ENCODE results near the gene CYLD. TPM values are rescaled to one million over a fixed set of nuclear protein-coding genes. Genes with fewer than 3 reads are reported as not detected.

The CYLD gene
- total RNA-seq, 1 experiment from 2014 or later: 11.9 TPM

DNA sequence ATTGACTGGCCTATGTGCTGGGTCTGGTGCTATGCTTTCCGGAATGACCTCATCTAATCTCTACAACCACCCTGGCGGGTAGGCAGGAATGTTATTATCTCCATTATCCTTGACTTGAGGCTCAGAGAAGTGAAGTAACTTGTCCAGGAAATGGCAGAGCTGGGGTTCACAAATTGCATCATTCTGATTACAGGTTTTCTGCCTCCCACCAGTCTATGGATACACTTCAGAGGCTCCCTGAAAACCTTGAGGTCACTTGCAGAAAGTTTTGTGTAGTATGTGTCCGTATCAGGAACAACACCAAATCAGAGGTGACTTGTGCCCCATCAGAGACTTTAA lies 29.4 kb upstream of the CYLD start:
- intact Hi-C loops (cut with micrococcal nuclease): no loop called here
- CTCF ChIA-PET: no interaction called here
- DNase-seq (ENCODE audit: low read depth, low spot score) (no peak), ATAC-seq (no peak)
- H3K27ac ChIP-seq (ENCODE audit: low read depth, low read length): no peak overlapping the region
- POLR2A ChIA-PET: no interaction called here
- no peaks in the 10 kb centered on the region for H3K9me2 ChIP-seq (ENCODE audit: insufficient read depth)
- H3K4me2 ChIP-seq (ENCODE audit: low read length): no peak overlapping the region
- no TSS peak for BruUV-seq (replicated peaks)
- no peaks in the 10 kb centered on the region for H3K9me3 ChIP-seq (ENCODE audit: control insufficient read depth in 1 of 2, insufficient read depth in 1 of 2, low read depth in 1 of 2, low read length in 2 of 2)
- H3K27me3 ChIP-seq (ENCODE audit: insufficient read depth, low read length): no peaks in the 10 kb centered on the region
- no peaks in the 10 kb centered on the region for H3K79me2 ChIP-seq (ENCODE audit: insufficient read depth, low read length)
- RAD21 ChIA-PET (ENCODE audit: low non-redundant PET in 1 of 2, low total read pairs in 2 of 2, uncharacterized antibody in 2 of 2, unreplicated experiment in 2 of 2): no interaction called here
- H3K9ac ChIP-seq (ENCODE audit: low read length): no peak overlapping the region
- no peaks in the 10 kb centered on the region for H3K4me1 ChIP-seq (ENCODE audit: control insufficient read depth in 1 of 2, insufficient read depth in 2 of 2, low read length in 2 of 2)
- no peaks in the 10 kb centered on the region for H3K36me3 ChIP-seq (ENCODE audit: control insufficient read depth in 1 of 2, insufficient read depth in 2 of 2, low read length in 2 of 2)
- no peak for TF ChIP-seq YY1 (IDR thresholded peaks at IDR 0.05; ENCODE audit: extremely low read depth, insufficient replicate concordance, low read depth, low read length)
- no peak for TF ChIP-seq SIN3A (IDR thresholded peaks at IDR 0.05; ENCODE audit: low read depth)
- TF ChIP-seq EZH2 (IDR thresholded peaks at IDR 0.05): no peak
- TF ChIP-seq JUND (IDR thresholded peaks at IDR 0.05): no peak
- no peak for TF ChIP-seq REST (IDR thresholded peaks at IDR 0.05; ENCODE audit: low read depth)
- TF ChIP-seq, protein P1, sequence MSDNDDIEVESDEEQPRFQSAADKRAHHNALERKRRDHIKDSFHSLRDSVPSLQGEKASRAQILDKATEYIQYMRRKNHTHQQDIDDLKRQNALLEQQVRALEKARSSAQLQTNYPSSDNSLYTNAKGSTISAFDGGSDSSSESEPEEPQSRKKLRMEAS (IDR thresholded peaks at IDR 0.05): no peak
- TF ChIP-seq, protein P2, sequence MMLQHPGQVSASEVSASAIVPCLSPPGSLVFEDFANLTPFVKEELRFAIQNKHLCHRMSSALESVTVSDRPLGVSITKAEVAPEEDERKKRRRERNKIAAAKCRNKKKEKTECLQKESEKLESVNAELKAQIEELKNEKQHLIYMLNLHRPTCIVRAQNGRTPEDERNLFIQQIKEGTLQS (IDR thresholded peaks at IDR 0.05): no peak
- no peak for TF ChIP-seq CTCF (IDR thresholded peaks at IDR 0.05 in 2 of 3, conservative IDR thresholded peaks at IDR 0.05 in 1 of 3; ENCODE audit: borderline replicate concordance in 1 of 3, insufficient read depth in 1 of 3, low read depth in 2 of 3, low read length in 2 of 3)
- TF ChIP-seq CEBPB (IDR thresholded peaks at IDR 0.05; ENCODE audit: low read depth): no peak
- no peak for TF ChIP-seq POLR2A (IDR thresholded peaks at IDR 0.05; ENCODE audit: borderline replicate concordance, extremely low read depth, insufficient read depth, insufficient read length)
- no peak for TF ChIP-seq FOSL1 (IDR thresholded peaks at IDR 0.05; ENCODE audit: low read depth)
- no peak for TF ChIP-seq EGR1 (IDR thresholded peaks at IDR 0.05; ENCODE audit: low read depth)
- TF ChIP-seq ZBTB33 (IDR thresholded peaks at IDR 0.05; ENCODE audit: extremely low read depth, insufficient replicate concordance, low read length): no peak
- TF ChIP-seq SRF (IDR thresholded peaks at IDR 0.05; ENCODE audit: low read depth): no peak
- no peak for TF ChIP-seq RAD21 (IDR thresholded peaks at IDR 0.05; ENCODE audit: low read depth)
- TF ChIP-seq EZH2phosphoT487 (IDR thresholded peaks at IDR 0.05; ENCODE audit: borderline replicate concordance): no peak
- TF ChIP-seq ZNF274 (IDR thresholded peaks at IDR 0.05; ENCODE audit: low read depth, low read length): no peak
- no peak for TF ChIP-seq TCF7L2 (IDR thresholded peaks at IDR 0.05; ENCODE audit: borderline replicate concordance, extremely low read depth, insufficient read depth, insufficient read length)
- no peak overlapping the region for H3K4me3 ChIP-seq (replicated peaks in 1 of 2; ENCODE audit: low read depth in 1 of 2, low read length in 2 of 2)
- H4K20me1 ChIP-seq (ENCODE audit: insufficient read depth): no peaks in the 10 kb centered on the region
- H2AFZ ChIP-seq (ENCODE audit: low read depth, low read length, poor library complexity, severe bottlenecking): no peak overlapping the region
